AG04450 (cell line): Measurements from ENCODE around the gene GRIN3A. TPM values are rescaled to one million over a fixed set of nuclear protein-coding genes. Genes with fewer than 3 reads are reported as not detected.

Experiments
- CTCF ChIA-PET: fragments of 300-600, 350-600 bp; formaldehyde crosslinking; extraction: SDS; loops from one replicate; lab custom pipeline; 2022; ENCODE audit warnings: antibody characterized with exemption, inconsistent platforms; lab: Charles Lee
- POLR2A ChIA-PET: fragments of 350-600 bp; formaldehyde crosslinking; extraction: SDS; loops from one replicate; lab custom pipeline; 2021; ENCODE audit warnings: antibody characterized with exemption, inconsistent platforms; lab: Yijun Ruan, JAX
- DNase-seq: peaks from one replicate; pipeline ENCODE4 v3.0.0-alpha.2; 2011; ENCODE audit warnings: low read depth, low spot score
- H3K27ac ChIP-seq: one replicate; pipeline ENCODE4 v1.5.1; 2012; ENCODE audit warnings: low read depth, low read length, control low read depth
- H3K27me3 ChIP-seq: one replicate; pipeline ENCODE4 v1.6.0; 2012; ENCODE audit warnings: low read length; ENCODE audit not compliant: control insufficient read depth, insufficient read depth
- H3K4me3 ChIP-seq: 2 replicates; pipeline ENCODE4 v1.5.1; 2011; ENCODE audit warnings: mild to moderate bottlenecking, low read depth, low read length, control low read depth
- H3K9me3 ChIP-seq: 2 replicates; pipeline ENCODE4 v1.5.1; 2012; ENCODE audit warnings: low read length; ENCODE audit not compliant: control insufficient read depth, insufficient read depth
- CTCF ChIP-seq: IDR thresholded peaks from 2 replicates; pipeline ENCODE4 v1.5.1; 2011; ENCODE audit warnings: low read depth, low read length, control low read depth, inconsistent platforms
- polyA plus RNA-seq: library from polyadenylated mRNA; depleted of rRNA; stranded (reverse); fragments of >200 nt; gene quantifications from 2 replicates; pipeline ENCODE4 v1.2.3, GENCODE V29; 2011

The GRIN3A gene
- polyA plus RNA-seq, 1 experiment = not detected

GRCh38 chr9:101639311-101639710 is 99.1 kb downstream of the GRIN3A start:
- Histone ChIP-seq H3K27ac (no peak overlapping the region), H3K4me3 (no peak overlapping the region), H3K9me3 (no peaks in the 10 kb centered on the region), H3K27me3 (no peaks in the 10 kb centered on the region)
- ChIA-PET CTCF (no interaction called here), POLR2A (no interaction called here)
- DNase-seq = no peak
- TF ChIP-seq CTCF = no peak

GRCh38 chr9:101636247-101636646 is 102.2 kb downstream of the GRIN3A start:
- Histone ChIP-seq H3K27ac (no peak overlapping the region), H3K9me3 (no peaks in the 10 kb centered on the region), H3K27me3 (no peaks in the 10 kb centered on the region), H3K4me3 (no peak overlapping the region)
- DNase-seq = no peak
- CTCF ChIA-PET = no interaction called here
- TF ChIP-seq CTCF = no peak
- POLR2A ChIA-PET = no interaction called here

GRCh38 chr9:101635473-101635872 is 103.0 kb downstream of the GRIN3A start:
- ChIA-PET CTCF (no interaction called here), POLR2A (no interaction called here)
- H3K27me3 ChIP-seq = no peaks in the 10 kb centered on the region
- no peak overlapping the region for H3K4me3 ChIP-seq
- no peaks in the 10 kb centered on the region for H3K9me3 ChIP-seq
- no peak overlapping the region for H3K27ac ChIP-seq
- no peak for TF ChIP-seq CTCF
- DNase-seq = no peak

- Histone ChIP-seq H3K4me3 (no peak overlapping the region), H3K27ac (no peak overlapping the region), H3K27me3 (no peaks in the 10 kb centered on the region), H3K9me3 (no peaks in the 10 kb centered on the region)
- POLR2A ChIA-PET = no interaction called here
- CTCF ChIA-PET = interaction anchor here (0.6 kb wide), 1 partner anchor 1529 kb away, joined by 4 read pairs; no protein-coding TSS in a partner anchor
- no peak for TF ChIP-seq CTCF
- DNase-seq = no peak
These were observed 103.6 kb downstream of the GRIN3A start for GRCh38 chr9:101634741-101635409.

- H3K4me3 ChIP-seq = no peak overlapping the region
- no peak overlapping the region for H3K27ac ChIP-seq
- no peaks in the 10 kb centered on the region for H3K27me3 ChIP-seq
- DNase-seq = no peak
- ChIA-PET CTCF (no interaction called here), POLR2A (no interaction called here)
- no peaks in the 10 kb centered on the region for H3K9me3 ChIP-seq
- no peak for TF ChIP-seq CTCF
These were observed 105.8 kb downstream of the GRIN3A start for GRCh38 chr9:101632611-101633010.
